COR-L47 (cell line): ENCODE results near the gene GCN1.

Experiments used
- DNase-seq: peaks from one replicate; lab custom pipeline; 2025; lab: John Stamatoyannopoulos, UW

Gene GCN1

GRCh38 chr12:120092551-120093335, 101.8 kb downstream of the GCN1 start:
- no peak for DNase-seq

- DNase-seq, result no peak
These were observed 103.0 kb downstream of the GCN1 start for GRCh38 chr12:120091371-120092090.

- no peak for DNase-seq
These were observed 103.8 kb downstream of the GCN1 start for GRCh38 chr12:120090626-120091295.

DNA sequence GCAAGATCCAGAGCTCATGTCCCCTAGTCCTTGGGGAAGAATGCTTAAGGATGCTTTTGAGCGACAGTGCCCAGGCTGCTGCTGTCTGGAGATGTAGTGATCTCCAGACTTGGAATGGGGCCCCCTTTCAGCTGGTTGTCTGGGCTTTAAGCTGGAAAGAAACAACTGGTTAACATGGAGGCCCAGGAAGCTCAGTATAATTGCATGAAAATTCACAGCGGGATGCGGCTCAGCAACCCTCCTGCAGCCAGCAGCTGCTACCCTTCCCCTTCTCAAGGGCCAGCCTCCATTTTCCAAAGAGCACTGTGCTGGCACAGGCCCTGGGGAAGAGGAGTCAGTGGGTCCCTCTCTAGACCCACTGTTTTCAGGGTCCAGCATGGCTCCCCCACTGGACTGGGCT, 104.3 kb downstream of the GCN1 start:
- DNase-seq, result no peak

GRCh38 chr12:120089796-120090195, 104.7 kb downstream of the GCN1 start:
- no peak for DNase-seq

- no peak for DNase-seq
These were observed 105.4 kb downstream of the GCN1 start for GRCh38 chr12:120089105-120089504.

GRCh38 chr12:120086801-120087621, 107.5 kb downstream of the GCN1 start:
- peak; percentile 99 for DNase-seq

GRCh38 chr12:120085920-120086645, 108.4 kb downstream of the GCN1 start:
- no peak for DNase-seq

DNA sequence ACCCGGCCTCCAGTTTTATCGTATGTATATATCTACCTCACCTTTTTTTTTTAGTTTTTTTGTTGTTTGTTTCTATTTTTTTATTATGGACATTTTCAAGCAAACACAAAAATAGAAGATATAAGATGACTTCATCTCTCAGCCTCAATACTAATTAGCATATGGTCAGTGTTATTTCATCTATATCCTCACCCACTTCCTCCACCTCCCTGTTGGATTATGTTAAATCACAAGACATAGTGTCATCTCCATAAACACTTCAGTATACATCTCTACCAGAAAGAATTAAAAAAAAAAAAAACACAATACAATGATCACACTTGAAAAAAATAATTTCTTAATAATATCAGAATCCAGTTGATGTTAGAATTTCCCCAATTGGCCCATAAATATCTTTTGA, 112.9 kb downstream of the GCN1 start:
- no peak for DNase-seq

GRCh38 chr12:120079411-120080400, 114.8 kb downstream of the GCN1 start:
- DNase-seq, result no peak

- no peak for DNase-seq
These were observed 115.6 kb downstream of the GCN1 start for GRCh38 chr12:120078868-120079267.

- DNase-seq, result no peak
These were observed 117.3 kb downstream of the GCN1 start for GRCh38 chr12:120077260-120077659.
